Loucy (cell line): ENCODE results near the gene TECPR1.

Experiments used
- EZH2phosphoT487 ChIP-seq: fragments of 200-600 bp; IDR thresholded peaks from 2 replicates; pipeline ENCODE4 v1.6.1; 2018; ENCODE audit warnings: antibody characterized with exemption, mild to moderate bottlenecking, moderate library complexity, borderline replicate concordance
- TF ChIP-seq, protein P1 (sequence below): fragments of 200-600 bp; sonication (generic); conservative IDR thresholded peaks from 2 replicates; pipeline ENCODE4 v1.5.1; 2014; ENCODE audit warnings: mild to moderate bottlenecking, antibody characterized with exemption, low read length

DNA sequence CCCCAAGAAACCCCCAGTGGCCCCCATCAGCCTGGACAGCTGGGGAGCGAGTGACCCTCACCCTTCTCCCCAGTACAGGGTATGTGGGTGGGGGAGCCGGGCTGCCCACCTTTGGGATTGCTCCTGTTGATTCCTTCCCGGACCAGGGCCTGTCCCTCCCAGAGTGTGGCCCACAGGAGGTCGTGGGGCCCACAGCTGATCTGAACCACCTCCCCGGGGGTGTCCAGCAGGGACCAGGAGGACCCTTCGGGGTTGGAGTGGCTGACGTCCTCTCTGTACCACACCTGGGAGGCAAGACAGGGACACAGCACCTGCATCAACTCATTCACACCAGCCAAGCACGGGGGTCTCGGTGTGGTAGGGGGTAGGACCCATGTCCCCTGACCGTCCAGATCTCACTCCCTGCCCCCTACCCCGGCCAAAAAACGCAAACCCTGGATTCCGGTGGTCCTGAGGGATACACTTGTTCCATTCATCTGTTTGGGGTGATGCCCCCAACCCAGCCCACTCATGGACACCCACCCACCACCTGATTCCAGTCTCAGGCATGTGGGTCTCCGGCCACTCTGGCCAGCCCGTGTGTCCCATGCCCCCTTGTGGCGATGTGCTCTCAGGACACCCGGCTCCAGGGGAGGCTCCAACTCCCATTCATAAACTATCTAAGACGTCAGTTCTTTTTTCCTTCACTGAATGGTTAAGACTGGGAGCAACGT lies 10.9 kb downstream of the TECPR1 start:
- TF ChIP-seq, protein P1, sequence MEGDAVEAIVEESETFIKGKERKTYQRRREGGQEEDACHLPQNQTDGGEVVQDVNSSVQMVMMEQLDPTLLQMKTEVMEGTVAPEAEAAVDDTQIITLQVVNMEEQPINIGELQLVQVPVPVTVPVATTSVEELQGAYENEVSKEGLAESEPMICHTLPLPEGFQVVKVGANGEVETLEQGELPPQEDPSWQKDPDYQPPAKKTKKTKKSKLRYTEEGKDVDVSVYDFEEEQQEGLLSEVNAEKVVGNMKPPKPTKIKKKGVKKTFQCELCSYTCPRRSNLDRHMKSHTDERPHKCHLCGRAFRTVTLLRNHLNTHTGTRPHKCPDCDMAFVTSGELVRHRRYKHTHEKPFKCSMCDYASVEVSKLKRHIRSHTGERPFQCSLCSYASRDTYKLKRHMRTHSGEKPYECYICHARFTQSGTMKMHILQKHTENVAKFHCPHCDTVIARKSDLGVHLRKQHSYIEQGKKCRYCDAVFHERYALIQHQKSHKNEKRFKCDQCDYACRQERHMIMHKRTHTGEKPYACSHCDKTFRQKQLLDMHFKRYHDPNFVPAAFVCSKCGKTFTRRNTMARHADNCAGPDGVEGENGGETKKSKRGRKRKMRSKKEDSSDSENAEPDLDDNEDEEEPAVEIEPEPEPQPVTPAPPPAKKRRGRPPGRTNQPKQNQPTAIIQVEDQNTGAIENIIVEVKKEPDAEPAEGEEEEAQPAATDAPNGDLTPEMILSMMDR, result peak; percentile 70
- no peak for TF ChIP-seq EZH2phosphoT487
